ENCODE measurements around the gene GALC.
"Not testable (repeated sequence)": the region's sequence is repeated elsewhere in the genome, so short reads cannot be mapped to it uniquely, and the experiment has no call there.

Gene GALC

DNA sequence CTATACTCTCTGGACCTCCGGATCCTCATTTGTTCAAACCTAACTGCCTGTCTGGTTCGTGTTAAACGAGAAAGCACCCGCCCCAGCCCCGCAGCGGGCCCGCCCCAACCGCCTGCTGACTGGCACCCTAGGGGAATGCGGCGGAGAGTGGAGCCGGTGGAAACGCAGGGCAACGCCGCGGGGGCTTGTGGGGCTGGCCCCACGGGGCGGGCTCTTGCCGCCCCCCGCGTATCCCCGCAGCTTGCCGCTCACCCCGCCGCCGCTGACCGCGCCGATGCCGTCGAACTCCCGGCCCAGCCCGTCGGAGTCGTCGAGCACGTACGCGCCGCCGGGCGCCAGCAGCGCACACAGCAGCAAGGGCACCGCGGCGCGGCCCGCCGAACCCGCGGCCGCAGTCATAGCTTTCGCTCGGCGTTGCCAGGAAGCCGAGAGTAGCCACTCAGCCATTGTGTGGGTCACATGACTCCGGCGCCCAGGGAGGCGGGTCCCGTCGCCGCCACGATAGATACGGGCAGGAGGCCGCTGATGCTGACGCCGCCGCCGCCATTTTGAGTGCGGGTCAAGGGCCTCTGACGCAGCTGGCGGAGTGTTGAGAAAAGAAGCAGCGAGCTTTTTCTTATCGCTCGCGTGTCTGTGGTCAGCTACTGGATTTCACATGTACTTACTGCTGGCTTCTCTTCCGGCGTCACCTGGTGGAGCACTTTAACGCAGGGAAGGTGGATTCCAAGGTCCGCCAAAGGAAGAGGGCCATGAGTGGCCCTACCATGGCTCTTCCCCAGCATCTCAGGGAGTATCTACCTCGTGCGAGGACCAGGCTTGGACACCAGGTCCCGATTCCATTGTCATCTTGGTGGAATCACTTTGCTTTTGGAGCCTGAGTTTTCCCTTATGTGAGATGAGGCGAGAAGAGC lies at the start of gene GALC:
TSS of gene GALC (minus strand) at position 465 of the 911 bp plus-strand sequence. CDS start at position 447, 18 bp downstream.
- DNase-seq (ENCODE audit: low read depth): peak; percentile 92

- no peak for DNase-seq (ENCODE audit: low read depth)
Measured at GRCh38 chr14:88040146-88040545, 47.2 kb upstream of the GALC start.

DNA sequence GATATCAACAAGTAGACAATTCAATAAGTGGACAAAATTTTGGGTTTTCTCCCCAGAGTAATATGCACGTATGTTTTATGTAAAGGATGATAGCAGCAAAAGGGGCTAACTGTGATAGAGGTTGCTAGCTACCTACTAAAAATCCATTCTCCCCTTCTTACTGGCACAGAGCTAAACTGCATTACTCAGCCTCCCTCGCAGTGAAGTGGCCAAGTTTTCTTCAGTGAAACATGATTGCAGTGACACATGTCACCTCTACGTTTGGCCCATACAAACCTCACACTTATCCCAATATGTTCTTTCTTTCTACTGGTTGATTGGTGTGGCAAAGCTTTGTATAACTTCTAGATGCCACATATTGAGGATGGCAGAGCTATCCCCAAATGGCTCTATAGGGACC lies 46.2 kb upstream of the GALC start:
- DNase-seq (ENCODE audit: low read depth): no peak

- no peak for DNase-seq (ENCODE audit: low read depth)
Measured at GRCh38 chr14:88037325-88037724, 44.3 kb upstream of the GALC start.

DNA sequence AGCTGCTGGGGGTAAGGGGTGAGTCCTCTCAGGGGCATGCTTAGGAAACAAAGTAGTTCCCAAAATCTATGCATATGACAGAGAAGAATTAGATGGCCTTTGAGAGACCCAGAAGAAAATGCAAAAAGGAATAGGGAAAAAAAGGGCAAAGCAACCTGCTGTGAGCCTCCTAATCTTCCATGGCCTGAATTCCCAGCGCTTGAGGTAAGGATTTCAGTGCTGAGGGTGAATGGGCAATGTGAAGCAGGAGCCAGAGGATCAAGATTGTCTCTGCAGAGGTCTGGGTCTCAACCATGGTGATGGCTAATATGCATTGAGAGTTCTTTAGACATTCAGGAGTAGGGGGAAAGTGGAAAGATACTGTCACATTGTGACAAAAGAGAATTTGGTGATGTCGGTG lies 43.4 kb upstream of the GALC start:
- no peak for DNase-seq (ENCODE audit: low read depth)

GRCh38 chr14:88034076-88034475 lies 41.1 kb upstream of the GALC start:
- DNase-seq (ENCODE audit: low read depth): no peak

GRCh38 chr14:88032373-88032772 lies 39.4 kb upstream of the GALC start:
- no peak for DNase-seq (ENCODE audit: low read depth)

GRCh38 chr14:88030892-88031291 lies 37.9 kb upstream of the GALC start:
- no peak for DNase-seq (ENCODE audit: low read depth)

GRCh38 chr14:88030079-88030478 lies 37.1 kb upstream of the GALC start:
- DNase-seq (ENCODE audit: low read depth): no peak

GRCh38 chr14:88029500-88029899 lies 36.5 kb upstream of the GALC start:
- DNase-seq (ENCODE audit: low read depth): no peak

GRCh38 chr14:88026890-88027289 lies 33.9 kb upstream of the GALC start:
- DNase-seq (ENCODE audit: low read depth): no peak

- DNase-seq (ENCODE audit: low read depth): no peak
Measured at GRCh38 chr14:88025313-88025712, 32.3 kb upstream of the GALC start.

GRCh38 chr14:88024252-88025086 lies 31.5 kb upstream of the GALC start:
- DNase-seq (ENCODE audit: low read depth): not testable (repeated sequence)

- no peak for DNase-seq (ENCODE audit: low read depth)
Measured at GRCh38 chr14:88023658-88024187, 30.7 kb upstream of the GALC start.

DNA sequence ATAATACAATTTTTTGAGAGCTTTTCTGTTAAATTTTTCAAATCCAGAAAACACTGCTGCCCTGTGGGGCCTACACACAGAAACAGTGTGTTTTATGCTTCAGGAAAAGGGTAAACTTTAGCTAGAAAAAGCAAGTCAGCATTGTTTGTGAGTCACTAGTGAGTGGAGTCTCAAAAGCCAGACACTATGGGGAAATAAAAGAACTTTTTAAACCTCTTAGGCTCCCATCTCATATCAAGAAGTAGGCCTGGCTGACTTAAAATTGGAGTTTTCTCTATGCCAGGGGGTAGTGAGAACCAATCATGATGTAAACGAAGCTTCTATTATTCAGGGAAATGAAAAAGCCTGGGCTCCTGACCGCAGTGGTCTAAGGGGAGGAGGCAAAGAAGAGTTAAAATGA lies 24.6 kb upstream of the GALC start:
- no peak for DNase-seq (ENCODE audit: low read depth)

DNA sequence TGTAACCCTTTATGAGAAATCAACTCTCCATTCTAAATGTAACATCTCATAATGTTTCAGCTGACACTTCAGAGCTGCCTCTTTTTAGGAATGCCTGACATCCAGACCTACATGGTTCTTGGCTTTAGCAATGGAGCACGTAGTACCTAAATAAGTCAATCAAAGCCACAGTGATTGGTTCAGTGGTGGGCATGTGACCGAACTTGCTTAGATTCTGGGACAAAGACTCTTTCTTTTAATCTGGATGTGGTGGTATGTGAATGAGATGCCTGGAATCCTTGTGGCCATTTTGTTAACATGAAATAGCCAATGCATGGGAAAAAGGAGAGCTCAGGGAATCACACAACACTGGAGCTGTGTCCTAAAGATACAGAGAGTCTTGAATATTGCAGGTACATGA lies 23.8 kb upstream of the GALC start:
- DNase-seq (ENCODE audit: low read depth): no peak

GRCh38 chr14:88013750-88014349 lies 20.9 kb upstream of the GALC start:
- DNase-seq (ENCODE audit: low read depth): peak; percentile 72

DNA sequence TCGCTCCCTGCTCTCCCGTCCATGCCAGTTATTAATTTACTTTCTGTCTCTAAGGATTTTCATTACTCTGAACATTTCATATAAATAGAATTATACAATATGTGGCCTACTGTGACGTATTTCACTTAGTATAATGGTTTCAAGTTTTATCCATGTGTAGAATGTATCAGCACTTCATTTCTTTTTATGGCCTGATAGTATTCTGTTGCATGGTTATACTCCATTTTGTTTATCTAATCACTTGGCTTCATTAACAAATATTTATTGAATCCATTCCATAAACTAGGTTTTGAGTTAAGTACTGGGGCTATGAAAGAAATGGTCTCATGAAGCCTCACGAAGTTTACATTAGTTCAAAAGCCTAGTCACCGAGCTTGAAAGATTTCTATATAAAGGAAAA lies 19.5 kb upstream of the GALC start:
- DNase-seq (ENCODE audit: low read depth): no peak

- DNase-seq (ENCODE audit: low read depth): peak; percentile 3
Measured at GRCh38 chr14:88010331-88010730, 17.3 kb upstream of the GALC start.

DNA sequence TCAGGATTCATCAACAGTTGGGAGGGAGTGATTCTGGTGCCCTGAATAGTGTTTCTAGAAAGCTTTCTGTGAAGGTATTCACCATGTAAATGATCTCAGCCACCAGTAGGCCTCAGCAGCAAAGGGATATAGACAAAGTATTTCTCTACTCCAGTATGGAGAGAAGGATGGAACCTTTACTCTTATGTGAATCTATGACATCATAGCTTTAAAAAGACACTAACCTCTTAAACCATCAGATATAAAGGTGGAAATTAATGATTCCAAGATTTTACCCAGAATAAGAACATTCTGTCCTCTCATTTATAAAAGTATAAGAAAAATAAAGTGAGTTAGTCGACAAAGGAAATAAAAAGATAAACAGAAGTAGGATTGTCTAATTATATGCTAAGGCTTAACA lies 16.5 kb upstream of the GALC start:
- no peak for DNase-seq (ENCODE audit: low read depth)

DNA sequence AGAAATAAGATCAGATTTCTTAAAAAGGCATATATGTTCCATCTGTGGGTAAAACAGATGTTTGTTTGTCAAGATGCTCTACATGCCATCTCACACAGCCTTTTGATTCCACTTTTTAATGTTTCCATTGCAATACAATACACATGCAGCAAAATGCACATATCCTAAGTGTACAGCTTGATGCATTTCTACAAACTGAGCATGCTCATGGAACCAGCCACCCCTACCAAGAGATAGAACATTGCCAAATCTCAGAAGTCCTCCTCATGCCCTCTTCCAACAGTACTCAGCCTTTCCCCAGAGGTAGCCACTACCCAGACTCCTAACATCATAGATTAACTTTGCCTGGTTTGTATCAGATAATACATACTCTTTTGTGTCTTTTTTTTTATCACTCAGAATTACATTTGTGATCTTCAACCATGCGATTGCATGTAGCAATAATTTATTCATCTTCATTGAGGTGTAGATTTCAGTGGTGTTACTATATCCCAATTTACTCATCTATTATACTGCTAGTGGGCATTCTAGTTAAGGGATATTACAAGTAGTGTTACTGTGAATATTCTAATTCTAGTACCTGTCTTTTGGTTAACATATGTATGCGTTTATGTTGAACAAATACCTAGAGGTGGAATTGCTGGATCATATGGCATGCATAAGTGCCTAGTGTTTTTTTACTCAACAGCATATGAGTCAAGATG lies 15.2 kb upstream of the GALC start:
- no peak for DNase-seq (ENCODE audit: low read depth)

DNA sequence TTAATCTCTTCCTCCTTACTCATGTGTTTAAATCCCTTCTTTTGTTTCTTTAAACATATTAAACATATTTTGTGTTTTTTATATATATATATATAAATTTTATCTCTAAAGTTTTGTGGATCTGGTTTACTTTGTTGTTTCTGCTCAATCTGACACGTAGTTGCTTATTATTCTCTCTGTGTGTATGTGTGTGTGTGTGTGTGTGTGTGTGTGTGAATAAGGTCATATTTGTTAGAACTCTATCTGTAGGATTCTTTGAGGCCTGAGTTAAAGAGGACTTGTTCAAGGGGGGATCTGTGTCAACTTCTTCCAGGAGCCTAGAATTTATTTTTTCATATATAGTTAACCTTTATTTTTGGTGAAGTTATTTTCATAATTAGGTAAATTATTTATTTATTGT lies 14.6 kb upstream of the GALC start:
- DNase-seq (ENCODE audit: low read depth): no peak
